AG09319 (cell line): ENCODE data around the gene PTAFR.

Experiments
- DNase-seq: peaks from one replicate; pipeline ENCODE4 v3.0.0-alpha.2; 2010; ENCODE audit warnings: low read depth; ENCODE audit errors: extremely low read depth
- CTCF ChIP-seq: IDR thresholded peaks from 2 replicates; pipeline ENCODE4 v1.5.1; 2011; ENCODE audit warnings: low read depth, mild to moderate bottlenecking, inconsistent platforms, low read length, moderate library complexity

The PTAFR gene

DNA sequence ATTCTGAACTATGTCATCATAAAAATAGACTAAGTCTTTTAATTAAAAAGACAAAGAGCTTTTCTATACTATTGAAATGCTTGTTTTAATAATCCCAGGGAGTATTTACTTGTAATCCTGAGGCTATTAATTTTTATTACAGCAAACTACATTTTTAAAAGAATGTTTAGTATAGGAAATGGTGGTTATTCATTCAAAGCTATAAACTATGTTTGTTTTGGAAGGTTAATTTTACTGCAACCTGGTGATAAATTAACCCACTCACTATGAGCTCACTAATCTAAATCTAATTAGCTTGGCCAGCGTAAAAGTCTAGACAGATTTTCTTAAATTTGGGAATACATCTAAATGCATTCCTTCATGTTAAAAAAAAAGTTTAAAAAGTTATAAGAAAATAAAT, 74.3 kb downstream of the PTAFR start:
- DNase-seq, result no peak
- TF ChIP-seq CTCF, result no peak

DNA sequence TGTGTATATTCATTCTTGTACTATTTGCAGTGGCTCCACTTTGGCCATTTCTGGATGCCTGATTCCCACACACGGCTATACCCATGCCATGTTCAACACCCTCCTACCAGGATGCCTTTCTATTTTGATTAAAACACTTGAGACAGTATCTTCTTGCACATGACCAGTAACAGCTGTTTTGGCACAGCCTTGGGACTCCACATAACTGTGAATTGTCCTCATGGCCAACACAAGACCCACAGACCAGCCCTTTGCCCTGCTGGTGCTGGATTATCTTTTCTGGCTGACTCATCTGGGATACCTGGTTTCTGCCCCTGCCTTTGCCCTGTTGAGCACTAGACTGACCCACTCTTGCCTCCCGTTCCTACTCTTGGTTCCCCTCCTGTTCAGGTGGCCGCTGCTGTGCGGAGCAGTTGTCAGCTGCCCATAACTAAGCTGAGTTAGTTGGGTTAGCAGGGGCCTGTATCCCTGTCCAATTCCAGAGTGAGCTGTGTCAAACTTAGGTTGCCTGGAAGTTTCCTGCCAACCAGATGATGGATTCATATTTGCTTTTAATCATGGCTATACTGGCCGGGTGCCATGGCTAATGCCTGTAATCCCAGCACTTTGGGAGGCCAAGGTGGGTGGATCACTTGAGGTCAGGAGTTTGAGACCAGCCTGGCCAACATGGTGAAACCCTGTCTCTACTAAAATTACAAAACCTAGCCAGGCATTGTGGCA, 77.3 kb downstream of the PTAFR start:
- DNase-seq, result no peak
- TF ChIP-seq CTCF, result no peak
